ENCODE data around the gene GLYATL2.

Gene GLYATL2

GRCh38 chr11:58844361-58845005, at the start of gene GLYATL2:
TSS of gene GLYATL2 (minus strand) at chr11:58844704. CDS start at chr11:58839612, 5,092 bp downstream.
- DNase-seq = no peak

DNA sequence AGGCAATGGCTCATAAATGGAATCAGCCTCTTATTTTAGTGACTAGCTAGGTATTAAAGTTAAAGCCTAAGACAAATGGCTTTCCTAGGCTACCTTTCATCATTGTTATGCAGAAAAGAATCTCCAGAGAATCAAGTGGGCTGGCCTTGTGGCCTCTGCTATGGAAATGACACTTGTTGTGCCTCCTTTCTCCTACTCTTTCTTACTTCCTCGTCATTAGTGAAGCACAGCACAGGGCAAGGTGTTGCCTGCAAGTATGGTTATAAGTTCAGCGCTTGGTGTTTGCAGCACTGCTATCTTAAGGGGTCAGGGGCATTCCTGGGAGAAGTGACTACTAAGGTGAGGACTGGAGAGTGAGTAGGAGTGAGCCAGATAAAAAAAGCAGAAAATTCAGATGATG, 49.4 kb upstream of the GLYATL2 start:
- DNase-seq = no peak

- DNase-seq = no peak
Observed at GRCh38 chr11:58888579-58888978, 44.1 kb upstream of the GLYATL2 start.

- DNase-seq = no peak
Observed at GRCh38 chr11:58887452-58887851, 42.9 kb upstream of the GLYATL2 start.

- no peak for DNase-seq
Observed at GRCh38 chr11:58880625-58881024, 36.1 kb upstream of the GLYATL2 start.

DNA sequence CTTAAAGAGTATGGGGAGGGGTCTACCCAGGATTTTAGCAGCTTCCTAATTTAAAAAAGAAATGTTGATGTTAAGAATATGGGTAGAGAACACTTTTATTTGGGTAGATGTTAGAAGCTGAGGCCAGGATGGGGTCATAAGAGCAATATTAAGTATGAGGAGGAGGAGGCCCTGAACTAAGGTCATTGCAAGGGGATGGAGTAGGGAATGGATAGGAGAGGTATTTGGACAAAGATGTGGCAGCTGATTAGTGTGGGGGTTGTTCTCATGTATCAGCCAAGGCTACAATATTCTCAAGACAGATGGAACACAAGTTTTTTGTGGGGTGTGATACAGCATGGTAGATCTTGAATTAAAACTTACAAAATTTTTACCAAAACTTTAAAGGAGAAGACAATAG, 35.7 kb upstream of the GLYATL2 start:
- DNase-seq = no peak

DNA sequence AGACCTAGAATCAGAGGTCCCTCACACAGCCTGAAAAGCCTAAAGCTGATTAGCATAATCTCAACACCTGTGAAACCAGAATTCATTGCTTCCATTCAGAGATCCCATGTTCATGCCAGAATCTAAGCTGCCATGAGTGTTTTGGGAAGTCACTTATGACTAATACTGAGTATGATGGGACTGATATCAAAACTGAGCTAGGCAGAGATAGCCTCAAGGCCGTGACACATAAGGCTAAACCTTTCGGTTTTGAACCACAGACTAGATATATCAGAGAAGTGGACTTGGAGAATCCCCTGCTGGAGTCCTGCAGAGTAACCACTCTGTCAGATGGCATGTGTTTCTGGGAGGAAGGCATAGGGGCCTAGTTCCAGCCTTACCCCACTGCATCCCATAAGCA, 23.1 kb upstream of the GLYATL2 start:
- DNase-seq = no peak

GRCh38 chr11:58866788-58867187, 22.3 kb upstream of the GLYATL2 start:
- DNase-seq = no peak

- no peak for DNase-seq
Observed at GRCh38 chr11:58864335-58864734, 19.8 kb upstream of the GLYATL2 start.

DNA sequence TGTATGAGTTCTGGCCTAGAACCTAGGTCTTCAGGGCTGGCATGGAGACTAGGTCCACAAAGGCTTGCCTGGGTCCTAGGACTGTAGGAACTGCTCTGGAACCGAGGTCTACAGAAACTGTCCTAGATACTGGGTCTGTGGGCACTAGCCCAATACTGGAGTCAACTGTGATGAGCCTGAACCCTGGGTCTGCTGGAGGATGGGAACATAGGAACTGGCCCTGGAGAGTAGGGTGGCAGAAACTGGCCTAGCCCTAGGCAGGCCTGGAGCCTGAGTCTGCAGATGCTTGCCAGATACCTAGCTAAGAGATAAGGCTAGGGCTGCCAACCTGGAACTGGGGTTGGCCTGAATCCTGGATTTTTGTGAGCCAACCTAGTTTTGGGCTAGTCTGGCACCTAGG, 19.2 kb upstream of the GLYATL2 start:
- no peak for DNase-seq

- DNase-seq = no peak
Observed at GRCh38 chr11:58861533-58861932, 17.0 kb upstream of the GLYATL2 start.

DNA sequence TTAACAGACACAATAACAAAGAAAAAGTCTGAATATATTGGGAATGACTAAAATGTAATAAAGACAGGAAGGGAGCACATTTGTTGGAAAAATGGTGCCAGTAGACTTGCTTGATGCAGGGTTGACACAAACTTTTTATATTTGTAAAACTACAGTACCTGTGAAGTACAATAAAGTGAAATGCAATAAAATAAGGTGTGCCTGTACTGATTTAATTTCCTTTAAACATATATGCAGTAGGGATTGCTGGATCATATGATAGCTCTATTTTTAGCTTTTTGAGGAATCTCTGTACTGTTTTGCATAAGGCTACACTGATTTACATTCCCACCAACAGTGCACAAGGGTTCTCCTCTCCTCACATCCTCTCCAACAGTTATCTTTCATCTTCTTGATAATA, 12.3 kb upstream of the GLYATL2 start:
- no peak for DNase-seq

- no peak for DNase-seq
Observed at GRCh38 chr11:58845386-58845785, 882 bp upstream of the GLYATL2 start.

DNA sequence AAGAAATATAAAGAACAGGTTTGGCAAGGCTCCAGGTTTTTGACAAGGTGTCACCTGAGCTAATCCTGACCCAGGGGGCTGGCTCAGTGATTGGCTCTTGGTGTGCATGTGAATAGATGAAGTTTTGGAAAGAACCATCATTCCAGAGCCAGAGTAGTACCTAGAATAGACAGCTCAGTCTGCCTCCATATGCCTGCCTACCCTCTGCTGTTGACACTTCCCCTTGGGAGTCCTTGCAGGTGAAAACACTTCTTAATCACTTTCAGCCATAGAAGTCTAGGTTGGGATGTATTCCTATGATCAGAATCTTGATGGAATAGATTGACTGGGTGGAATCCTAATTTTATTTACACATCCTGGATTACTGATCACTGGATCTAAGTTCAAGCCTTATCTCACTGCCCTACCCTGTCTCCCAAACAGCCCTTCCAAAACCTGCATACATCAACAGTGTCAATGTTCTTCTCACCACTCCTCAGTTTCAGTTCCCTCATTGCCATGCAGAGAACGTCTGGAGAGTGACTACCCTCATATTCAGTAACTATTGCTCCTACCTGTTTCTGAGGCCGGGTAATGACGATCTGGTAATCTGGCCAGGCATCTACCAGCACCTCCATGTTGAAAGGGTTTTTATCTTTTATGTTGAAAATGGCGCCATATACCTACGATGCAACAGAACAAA, 6.7 kb downstream of the GLYATL2 start:
- DNase-seq = no peak

- DNase-seq = no peak
Observed at GRCh38 chr11:58832056-58832645, 12.4 kb downstream of the GLYATL2 start.

- DNase-seq = no peak
Observed at GRCh38 chr11:58830673-58831301, 13.7 kb downstream of the GLYATL2 start.

DNA sequence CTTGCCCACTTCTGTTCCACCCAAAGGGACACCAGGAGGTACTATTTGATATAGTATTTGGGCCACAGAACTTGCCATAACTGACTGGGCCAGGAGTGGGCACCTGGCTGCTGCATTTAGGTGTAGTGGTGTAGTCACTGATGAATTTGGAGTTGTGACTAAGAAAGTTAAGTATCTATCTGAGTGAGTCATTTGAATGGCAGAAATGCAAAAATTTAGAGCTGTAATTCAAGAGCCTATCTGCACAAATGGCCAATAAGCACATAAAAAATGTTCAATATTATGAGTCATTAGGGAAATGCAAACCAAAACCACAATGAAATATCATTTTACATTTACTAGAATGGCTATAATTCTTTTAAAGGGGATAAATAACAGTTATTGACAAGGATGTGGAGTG, 14.7 kb downstream of the GLYATL2 start:
- DNase-seq = no peak

- no peak for DNase-seq
Observed at GRCh38 chr11:58813693-58814092, 30.8 kb downstream of the GLYATL2 start.

DNA sequence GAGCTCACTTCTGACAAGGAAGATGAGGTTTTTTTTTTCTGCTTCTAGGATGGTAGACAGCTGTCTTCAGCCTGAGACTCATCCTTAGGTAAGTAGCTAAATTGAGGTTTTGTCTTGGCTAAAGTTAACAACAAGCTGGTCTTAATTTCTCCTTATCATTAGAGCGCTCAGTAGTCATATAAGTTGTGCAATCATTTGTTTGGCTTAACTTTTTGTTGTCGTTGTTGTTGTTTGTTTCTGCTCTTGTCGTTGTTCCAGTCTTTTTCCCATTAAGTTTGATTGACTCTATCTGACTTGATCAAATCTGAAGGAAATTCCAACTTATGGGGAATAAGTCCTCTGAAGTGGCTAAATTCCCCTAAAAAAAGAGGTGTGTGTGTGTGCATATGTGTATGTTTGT, 33.0 kb downstream of the GLYATL2 start:
- no peak for DNase-seq

DNA sequence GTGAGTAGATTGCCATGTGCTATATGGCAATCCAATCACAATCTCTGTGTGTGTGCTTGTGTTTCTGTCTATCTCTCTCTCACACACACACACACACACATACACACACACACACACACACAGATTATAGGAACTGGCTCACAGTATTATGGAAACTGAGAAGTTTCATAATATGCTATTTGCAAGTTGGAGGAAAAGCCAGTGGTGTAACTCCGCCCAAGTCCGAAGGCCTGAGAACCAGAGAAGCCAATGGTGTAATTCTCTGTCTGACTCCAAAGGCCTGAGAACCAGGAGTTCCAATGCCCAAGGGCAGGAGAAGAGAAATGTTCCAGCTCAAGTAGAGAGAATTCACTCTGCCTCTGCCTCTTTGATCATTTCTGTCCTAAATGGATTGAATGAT, 37.2 kb downstream of the GLYATL2 start:
- no peak for DNase-seq

DNA sequence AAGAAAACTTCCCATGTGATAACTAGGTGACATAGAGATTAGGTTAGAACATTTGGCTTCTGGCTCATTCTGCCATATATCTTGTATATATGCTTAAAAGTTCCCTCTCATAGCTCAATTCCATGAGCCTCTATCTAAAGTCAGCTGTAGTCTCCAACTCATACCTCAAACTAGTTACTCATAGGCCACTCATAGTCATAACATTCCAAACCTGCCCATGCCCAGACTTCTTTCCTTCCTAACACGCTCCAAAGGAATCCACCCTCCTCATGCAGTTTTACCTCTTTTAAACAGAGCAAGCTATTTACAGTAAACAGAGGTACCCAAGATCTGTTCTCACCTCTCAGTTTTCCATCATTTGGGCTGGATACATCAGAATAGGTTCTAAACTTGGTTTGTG, 39.4 kb downstream of the GLYATL2 start:
- no peak for DNase-seq

DNA sequence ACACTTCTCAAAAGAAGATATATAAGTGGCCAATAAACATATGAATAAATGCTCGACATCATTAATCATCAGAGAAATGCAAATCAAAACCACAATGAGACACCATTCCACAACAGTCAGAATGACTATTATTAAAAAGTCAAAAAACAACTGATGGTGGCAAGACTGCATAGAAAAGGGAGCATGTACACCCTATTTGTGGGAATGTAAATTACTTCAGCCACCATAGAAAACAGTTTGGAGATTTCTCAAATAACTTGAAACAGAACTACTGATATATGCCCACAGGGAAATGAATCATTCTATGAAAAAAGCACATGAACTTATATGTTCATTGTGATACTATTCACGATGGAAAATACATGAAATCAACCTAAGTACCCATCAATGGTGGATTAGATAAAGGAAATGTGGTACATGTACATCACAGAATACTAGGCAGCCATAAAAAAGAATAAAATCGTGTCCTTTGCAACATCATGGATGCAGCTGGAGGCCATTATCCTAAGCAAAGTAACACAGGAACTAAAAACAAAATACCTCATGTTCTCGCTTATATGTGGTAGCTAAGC, 42.4 kb downstream of the GLYATL2 start:
- no peak for DNase-seq

DNA sequence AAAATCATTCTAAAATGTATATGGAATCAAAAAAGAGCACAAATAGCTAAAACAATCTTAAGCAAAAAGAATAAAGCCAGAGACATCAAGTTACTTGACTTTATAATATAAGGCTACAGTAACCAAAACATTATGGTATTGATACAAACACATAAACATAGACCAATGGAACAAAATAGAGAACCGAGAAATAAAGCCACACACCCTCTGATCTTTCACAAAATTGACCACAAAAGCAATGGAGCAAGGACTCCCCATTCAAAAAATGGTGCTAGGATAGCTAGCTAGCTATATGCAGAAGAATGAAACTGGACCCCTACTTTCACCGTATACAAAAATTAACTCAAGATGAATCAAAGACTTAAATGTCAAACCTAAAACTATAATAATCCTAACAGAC, 43.2 kb downstream of the GLYATL2 start:
- no peak for DNase-seq

DNA sequence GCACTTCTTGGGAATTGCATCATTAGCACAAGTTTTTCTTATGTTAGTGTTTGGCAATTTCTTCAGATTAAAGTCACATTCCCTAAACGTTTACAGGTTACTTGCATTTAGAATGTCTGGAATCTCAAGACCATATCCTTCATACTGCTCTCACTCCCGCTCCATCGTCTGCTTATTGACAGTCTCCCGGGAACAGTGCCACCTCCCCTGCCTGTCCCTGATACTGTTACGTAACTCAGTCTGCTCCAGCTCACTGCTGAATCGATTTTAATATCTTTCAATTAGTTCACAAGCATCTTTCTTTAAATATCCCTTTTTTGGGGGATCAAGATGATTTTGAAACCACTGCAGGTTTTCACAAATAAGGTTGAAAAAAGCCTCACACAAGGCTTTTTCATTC, 48.2 kb downstream of the GLYATL2 start:
- no peak for DNase-seq
